ENCODE measurements around the gene C14orf119. TPM values are rescaled to one million over a fixed set of nuclear protein-coding genes. Genes with fewer than 3 reads are reported as not detected.
A peak's percentile ranks its signal among the peaks of the same experiment; 100 is the strongest.

Gene C14orf119
- total RNA-seq, 1 experiment from 2014 or later: 65.1 TPM

DNA sequence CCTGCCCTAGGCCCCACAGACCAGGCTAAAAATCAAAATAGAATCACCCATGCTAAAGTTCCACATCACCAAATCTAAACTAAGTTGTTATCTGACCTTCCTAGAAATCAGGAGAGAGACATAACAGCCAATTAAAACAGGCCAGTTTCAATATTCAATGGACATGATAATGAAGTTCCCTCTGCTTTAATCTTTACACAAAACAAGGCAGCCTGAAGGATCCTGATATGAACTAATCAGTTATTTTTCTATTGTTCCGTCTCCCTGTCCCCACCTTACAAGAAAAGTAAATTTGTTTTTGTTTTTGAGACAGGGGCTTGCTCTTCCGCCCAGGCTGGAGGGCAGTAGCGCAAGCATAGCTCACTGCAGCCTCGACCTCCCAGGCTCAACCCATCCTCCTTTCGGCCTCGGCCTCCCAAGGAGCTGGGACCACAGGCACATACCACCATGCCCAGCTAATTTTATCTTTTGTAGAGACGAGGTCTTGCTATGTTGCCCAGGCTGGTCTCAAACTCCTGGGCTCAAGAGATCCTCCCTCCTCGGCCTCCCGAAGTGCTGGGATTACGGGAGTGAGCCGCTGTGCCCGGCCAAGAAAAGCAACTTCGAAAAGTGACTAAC, 29.1 kb downstream of the C14orf119 start:
- Mint-ChIP-seq H3K36me3 (ENCODE audit: insufficient read depth in 1 of 3, low read depth in 3 of 3) (peaks cover 17 to 26% (median 26%) of the 10 kb centered on the region in 3 experiments; a peak in 6 of 7 replicates), H3K4me3 (no peak overlapping the region), H3K4me1 (peaks cover 50 to 51% of the 10 kb centered on the region in 2 experiments), H3K27ac (peak overlapping the region in 1 of 3 experiments; percentile 58; a peak in 1 of 7 replicates), H3K9me3 (no peaks in the 10 kb centered on the region), H3K27me3 (ENCODE audit: low read depth) (peaks cover 2% of the 10 kb centered on the region; the same call in 1 of the 2 replicates)
- no peak overlapping the region for H4K5ac ChIP-seq (ENCODE audit: insufficient read length, low read depth, low read length)
- no peaks in the 10 kb centered on the region for H3K79me2 ChIP-seq (ENCODE audit: insufficient read depth, low read length)
- H2AK5ac ChIP-seq (ENCODE audit: insufficient read length, low read length): no peak overlapping the region
- no peak overlapping the region for H2BK5ac ChIP-seq (ENCODE audit: insufficient read length, low read length)
- no peak overlapping the region for H3K18ac ChIP-seq (ENCODE audit: insufficient read length, low read depth, low read length)
- no peak overlapping the region for H3K56ac ChIP-seq (ENCODE audit: insufficient read length, low read depth, low read length)
- no peak overlapping the region for H3K4ac ChIP-seq (ENCODE audit: low read depth, low read length)
- no peak overlapping the region for H3K23ac ChIP-seq (ENCODE audit: insufficient read length, low read depth, low read length)
- no peak overlapping the region for H3T11ph ChIP-seq (ENCODE audit: low read length)
- TF ChIP-seq, protein P1, sequence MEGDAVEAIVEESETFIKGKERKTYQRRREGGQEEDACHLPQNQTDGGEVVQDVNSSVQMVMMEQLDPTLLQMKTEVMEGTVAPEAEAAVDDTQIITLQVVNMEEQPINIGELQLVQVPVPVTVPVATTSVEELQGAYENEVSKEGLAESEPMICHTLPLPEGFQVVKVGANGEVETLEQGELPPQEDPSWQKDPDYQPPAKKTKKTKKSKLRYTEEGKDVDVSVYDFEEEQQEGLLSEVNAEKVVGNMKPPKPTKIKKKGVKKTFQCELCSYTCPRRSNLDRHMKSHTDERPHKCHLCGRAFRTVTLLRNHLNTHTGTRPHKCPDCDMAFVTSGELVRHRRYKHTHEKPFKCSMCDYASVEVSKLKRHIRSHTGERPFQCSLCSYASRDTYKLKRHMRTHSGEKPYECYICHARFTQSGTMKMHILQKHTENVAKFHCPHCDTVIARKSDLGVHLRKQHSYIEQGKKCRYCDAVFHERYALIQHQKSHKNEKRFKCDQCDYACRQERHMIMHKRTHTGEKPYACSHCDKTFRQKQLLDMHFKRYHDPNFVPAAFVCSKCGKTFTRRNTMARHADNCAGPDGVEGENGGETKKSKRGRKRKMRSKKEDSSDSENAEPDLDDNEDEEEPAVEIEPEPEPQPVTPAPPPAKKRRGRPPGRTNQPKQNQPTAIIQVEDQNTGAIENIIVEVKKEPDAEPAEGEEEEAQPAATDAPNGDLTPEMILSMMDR (conservative IDR thresholded peaks at IDR 0.05): no peak
- H2BK15ac ChIP-seq (ENCODE audit: low read depth, low read length): no peak overlapping the region
- no peak overlapping the region for H2AFZ ChIP-seq (ENCODE audit: low read length)
- no peak overlapping the region for H3K27ac ChIP-seq (ENCODE audit: insufficient read length, low read depth, low read length)
- H3K79me1 ChIP-seq (ENCODE audit: insufficient read depth, low read depth, low read length, poor library complexity, severe bottlenecking): no peaks in the 10 kb centered on the region
- H3K4me1 ChIP-seq (ENCODE audit: insufficient read depth, low read length): peaks cover 11% of the 10 kb centered on the region
- no peaks in the 10 kb centered on the region for H3K27me3 ChIP-seq (ENCODE audit: insufficient read depth, low read length)
- H4K20me1 ChIP-seq (ENCODE audit: control insufficient read depth, insufficient read depth, insufficient read length): no peaks in the 10 kb centered on the region
- no peak overlapping the region for H3K14ac ChIP-seq (ENCODE audit: insufficient read depth, low read length)
- no peaks in the 10 kb centered on the region for H3K9me3 ChIP-seq (ENCODE audit: control insufficient read depth, low read depth, low read length)
- H3K23me2 ChIP-seq (ENCODE audit: insufficient read length, low read depth, low read length, poor library complexity, severe bottlenecking): no peaks in the 10 kb centered on the region
- no peak for DNase-seq
- no peak overlapping the region for H4K8ac ChIP-seq (replicated peaks; ENCODE audit: insufficient read length, low read depth, low read length)
- H4K91ac ChIP-seq (ENCODE audit: insufficient read length, low read depth, low read length): no peak overlapping the region
- no peak overlapping the region for H3K9ac ChIP-seq (ENCODE audit: extremely low read depth, insufficient read length, low read length)
- H2BK120ac ChIP-seq (ENCODE audit: low read depth, low read length, poor library complexity, severe bottlenecking): no peak overlapping the region
- H2BK12ac ChIP-seq (ENCODE audit: insufficient read length, low read depth, low read length): no peak overlapping the region
- no peak overlapping the region for H3K4me2 ChIP-seq (ENCODE audit: insufficient read depth, insufficient read length, low read length)
- no peak overlapping the region for H2BK20ac ChIP-seq (ENCODE audit: low read depth, low read length, poor library complexity, severe bottlenecking)
- no CpG with 5 or more reads among the region's 13 CpGs for WGBS (ENCODE audit: extremely low coverage, insufficient read length, low lambda C conversion rate)

All from H9 (cell line).